NCI-H2171 treated with DMSO at 0.1 percent for 48 hours (cell line): ENCODE measurements around the gene NFRKB.
A peak's percentile ranks its signal among the peaks of the same experiment; 100 is the strongest.
"Not testable (repeated sequence)": the region's sequence is repeated elsewhere in the genome, so short reads cannot be mapped to it uniquely, and the experiment has no call there.

Experiments used
- DNase-seq: peaks from one replicate; lab custom pipeline; 2025; lab: John Stamatoyannopoulos, UW

The NFRKB gene

DNA sequence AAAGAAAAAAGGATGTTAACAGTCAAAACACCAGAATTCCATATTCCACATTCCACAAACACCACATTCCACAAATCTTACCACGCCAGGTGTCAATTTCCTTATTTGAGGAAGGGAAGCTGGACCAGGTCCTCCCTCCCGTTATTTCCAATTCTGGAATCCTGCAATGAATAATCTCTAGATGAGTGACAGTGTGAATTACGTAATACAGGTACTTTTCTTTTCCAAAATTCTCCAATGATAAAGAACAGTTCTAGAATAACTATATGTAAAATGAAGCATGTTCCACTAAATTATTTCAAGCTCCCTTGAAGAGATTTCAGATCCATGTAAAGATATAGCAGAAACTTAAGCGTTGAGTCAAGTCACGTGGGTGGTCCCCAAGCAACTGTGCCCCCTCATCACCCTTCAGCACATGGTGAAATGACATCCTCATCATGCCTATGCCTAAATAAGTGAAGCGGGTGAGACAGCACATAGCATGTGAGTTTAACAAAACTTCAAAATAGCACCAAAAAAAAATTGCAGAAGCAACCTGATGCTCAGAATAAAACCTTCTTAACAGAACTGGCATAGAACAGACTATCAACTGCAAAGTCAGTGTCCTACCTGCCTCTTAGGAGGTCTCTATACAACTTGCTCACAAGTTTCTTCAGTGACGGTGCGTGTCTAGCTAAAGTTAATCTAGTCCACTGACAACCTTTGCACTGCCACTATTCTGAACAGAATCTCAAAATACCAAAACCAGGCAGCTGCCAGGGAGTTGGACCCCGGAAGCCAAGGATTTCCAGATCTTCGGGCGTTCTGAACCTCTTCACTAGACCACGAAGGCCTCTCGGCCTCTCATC is 876 bp downstream of the NFRKB start:
- DNase-seq: no peak

- DNase-seq: no peak
These were observed 6.9 kb downstream of the NFRKB start for GRCh38 chr11:129888451-129888850.

GRCh38 chr11:129885381-129885780 is 10.0 kb downstream of the NFRKB start:
- no peak for DNase-seq

DNA sequence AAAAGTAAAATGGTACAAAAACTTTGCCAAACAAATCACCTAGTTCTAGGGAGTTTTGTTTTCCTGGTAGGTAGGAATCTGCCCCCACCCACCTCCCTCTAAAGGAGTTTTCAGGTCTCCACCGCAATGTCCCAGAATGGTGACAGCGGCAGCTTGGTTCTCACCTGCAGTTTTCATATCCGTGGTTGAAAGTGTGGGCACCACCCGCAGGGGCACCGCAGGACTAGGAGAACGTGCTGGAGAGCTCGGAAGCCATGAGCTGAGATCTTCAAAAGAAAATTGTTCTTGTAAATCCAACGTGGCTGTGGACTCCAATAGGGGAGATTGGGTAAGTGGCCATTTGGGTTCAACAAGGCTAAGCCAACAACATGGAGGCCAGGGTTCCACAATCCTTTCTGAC is 10.8 kb downstream of the NFRKB start:
- no peak for DNase-seq

DNA sequence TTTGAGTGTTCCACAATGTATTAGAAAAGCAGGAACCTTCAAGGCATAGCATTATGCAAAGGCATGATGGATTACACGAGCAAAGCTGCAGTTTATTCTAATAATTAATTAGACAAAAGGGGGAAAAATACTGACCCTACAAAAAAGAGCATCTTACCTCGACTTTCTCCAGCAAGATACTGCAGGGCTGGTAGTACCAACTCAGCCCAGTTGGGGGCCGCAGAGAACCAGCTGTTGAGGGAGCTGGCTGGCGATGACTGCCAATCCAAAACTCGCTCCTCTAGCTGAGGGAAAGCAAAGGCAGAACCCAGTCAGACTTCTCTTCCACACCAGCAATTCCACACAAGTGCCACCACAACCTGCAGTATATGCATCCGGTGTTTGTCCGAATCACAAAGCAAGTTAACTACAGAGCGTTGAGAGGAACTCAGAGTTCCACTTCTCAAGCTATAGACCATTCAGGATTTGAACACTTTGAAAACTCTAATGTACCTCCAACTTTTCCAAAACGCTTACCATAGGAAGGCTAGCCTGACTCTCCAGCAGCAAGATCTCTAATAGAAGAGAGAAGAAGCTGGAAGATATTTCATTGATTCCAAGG is 13.7 kb downstream of the NFRKB start:
- DNase-seq: peak; percentile 1

GRCh38 chr11:129880311-129880710 is 15.1 kb downstream of the NFRKB start:
- DNase-seq: no peak

- DNase-seq: no peak
These were observed 23.5 kb downstream of the NFRKB start for GRCh38 chr11:129871914-129872313.

GRCh38 chr11:129868626-129869025 is 26.8 kb downstream of the NFRKB start:
- not testable (repeated sequence) for DNase-seq

- no peak for DNase-seq
These were observed 29.1 kb downstream of the NFRKB start for GRCh38 chr11:129866311-129866710.

- no peak for DNase-seq
These were observed 29.7 kb downstream of the NFRKB start for GRCh38 chr11:129865701-129866100.

DNA sequence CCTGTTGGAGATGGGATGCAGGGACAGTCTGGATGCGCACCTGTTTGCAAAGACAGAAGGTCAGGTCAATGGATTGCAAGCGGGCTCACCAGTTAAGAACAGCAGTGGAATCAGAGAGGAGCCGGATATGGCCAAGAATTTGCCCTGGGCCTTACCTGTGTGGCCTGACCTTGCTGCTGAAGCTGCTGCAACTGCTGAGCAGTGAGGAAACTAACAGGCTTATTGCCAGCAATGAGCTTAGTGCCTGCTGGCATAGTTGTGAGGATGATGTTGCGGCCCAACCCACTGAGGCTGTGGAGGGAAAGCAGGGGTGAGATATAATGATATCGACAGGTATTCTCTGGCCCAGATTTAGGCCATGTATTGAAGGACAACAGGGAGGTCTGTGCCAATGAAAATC is 30.6 kb downstream of the NFRKB start:
- DNase-seq: no peak

DNA sequence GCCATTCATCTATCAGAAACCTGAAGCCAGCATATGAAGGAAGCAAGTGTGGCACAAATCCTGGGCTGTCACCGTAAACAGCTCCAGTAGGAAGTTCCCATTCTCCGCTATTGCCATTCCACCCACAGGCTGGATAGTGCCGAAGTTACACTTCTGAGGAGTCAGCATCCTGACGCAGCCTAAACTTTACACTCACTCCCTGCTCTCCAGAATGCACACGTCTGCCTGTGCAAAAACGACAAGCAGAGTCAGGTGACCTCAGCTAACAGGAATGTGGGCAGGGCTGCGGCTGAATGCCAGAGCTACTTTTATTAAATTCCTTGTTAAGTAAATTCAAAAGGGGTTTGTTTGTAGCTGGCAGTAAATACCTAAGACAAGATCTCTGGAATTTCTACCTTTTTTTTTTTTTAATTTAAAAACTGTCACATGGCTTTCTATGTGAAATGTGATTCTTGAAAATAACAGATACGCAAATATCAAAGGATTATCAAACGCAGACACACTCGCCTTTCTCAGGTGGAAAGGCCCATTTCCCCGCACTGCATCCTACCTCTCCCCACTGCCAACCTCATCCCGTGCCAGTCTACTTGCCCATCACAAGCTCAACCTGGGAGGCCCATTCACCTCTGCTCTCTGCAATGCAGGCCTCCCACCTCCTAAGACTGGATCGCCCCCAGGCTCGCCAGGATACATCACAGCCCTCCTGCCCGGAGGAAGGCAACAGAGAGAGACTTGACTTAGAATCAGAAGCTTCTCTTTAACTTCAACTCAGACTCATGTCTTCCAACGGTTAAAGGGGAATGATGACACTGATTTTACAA is 33.5 kb downstream of the NFRKB start:
- DNase-seq: no peak

DNA sequence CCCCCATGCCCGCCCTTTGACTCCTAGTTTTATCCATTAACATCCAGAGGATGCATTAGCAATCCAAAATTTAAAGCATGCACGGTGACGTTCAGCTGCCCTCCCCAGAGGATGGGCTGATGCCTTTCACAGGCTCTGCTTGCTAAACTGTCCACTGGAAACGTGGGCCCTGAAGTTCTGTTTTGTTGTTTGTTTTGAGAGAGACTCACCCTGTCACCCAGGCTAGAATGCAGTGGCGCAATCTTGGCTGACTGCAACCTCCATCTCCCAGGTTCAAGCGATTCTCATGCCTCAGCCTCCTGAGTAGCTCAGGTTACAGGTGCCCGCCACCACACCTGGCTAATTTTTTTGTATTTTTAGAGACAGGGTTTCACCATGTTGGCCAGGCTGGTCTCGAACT is 39.3 kb downstream of the NFRKB start:
- no peak for DNase-seq

DNA sequence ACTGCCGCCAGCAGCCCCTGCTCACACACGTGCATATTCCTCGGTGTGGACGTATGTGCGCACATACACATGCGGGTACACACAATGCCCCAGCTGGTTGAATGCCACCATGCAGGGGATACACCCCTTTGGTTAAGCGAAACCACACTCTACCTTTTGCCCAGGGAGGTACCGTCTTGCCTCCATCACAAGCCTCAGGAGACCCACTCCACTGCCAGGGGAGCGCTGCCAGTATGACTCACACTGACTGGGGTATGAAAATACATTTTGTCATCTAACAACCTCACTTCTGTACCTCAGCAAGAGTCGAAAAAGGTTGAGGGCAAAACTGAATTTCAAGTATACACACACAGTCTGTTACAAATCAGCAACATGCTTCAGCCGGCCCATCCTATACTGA is 40.3 kb downstream of the NFRKB start:
- no peak for DNase-seq

- no peak for DNase-seq
These were observed 41.1 kb downstream of the NFRKB start for GRCh38 chr11:129854232-129854805.

DNA sequence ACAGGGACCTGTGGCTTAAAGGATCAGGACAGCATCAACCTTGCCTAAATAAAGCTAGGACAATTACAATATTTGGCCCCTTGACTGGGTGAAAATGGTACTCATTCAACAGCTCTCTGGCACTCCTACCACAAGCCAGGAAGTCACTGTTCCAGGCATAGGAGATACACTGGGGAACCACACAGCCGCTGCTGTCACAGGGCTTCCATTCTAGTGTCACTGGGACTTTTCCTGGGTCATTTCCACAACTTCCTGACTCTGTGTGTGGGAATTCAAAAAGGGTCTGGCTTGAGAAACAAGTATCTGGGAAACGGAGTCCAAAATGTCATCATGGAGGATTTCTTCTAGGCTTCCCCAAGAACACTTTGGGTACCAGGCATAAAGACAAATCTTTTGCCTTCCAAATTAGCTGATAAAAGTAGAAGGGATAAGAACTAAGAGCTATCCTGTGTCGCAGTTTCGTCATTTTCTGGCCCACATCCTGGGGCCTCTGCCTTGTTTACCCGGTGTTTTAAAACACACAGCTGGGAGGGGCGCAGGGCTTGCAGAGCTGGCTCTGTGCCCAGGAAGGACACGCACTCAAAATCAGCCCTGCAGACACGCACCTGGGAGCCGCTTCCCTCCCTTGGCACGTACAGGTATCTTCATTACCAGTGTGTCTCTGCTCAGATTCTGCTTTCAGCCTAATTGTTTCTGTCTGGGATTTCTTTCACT is 41.7 kb downstream of the NFRKB start:
- DNase-seq: peak; percentile 78

DNA sequence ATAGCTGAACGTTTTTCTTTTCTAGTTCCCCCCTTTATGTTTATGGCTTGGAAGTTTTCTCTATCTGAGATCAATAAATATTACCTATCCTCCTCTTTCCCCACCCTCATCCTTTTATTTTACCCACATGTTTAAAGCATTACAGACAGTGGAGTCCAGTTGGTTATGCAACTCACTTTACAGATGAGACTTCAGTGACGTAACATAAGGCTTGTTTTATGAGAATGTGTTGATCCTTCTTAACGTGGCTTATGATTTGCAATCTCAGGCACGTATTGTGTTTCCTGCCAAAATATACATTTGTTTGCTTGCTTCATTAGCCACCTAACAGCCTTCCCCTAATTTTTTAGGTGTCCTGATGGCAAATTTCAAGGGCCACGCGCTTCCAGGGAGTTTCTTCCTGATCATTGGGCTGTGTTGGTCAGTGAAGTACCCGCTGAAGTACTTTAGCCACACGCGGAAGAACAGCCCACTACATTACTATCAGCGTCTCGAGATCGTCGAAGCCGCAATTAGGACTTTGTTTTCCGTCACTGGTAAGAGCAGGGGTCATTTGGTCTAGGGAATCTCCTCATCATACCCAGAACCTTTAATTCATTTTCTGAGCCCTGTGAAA is 43.1 kb downstream of the NFRKB start:
- no peak for DNase-seq

DNA sequence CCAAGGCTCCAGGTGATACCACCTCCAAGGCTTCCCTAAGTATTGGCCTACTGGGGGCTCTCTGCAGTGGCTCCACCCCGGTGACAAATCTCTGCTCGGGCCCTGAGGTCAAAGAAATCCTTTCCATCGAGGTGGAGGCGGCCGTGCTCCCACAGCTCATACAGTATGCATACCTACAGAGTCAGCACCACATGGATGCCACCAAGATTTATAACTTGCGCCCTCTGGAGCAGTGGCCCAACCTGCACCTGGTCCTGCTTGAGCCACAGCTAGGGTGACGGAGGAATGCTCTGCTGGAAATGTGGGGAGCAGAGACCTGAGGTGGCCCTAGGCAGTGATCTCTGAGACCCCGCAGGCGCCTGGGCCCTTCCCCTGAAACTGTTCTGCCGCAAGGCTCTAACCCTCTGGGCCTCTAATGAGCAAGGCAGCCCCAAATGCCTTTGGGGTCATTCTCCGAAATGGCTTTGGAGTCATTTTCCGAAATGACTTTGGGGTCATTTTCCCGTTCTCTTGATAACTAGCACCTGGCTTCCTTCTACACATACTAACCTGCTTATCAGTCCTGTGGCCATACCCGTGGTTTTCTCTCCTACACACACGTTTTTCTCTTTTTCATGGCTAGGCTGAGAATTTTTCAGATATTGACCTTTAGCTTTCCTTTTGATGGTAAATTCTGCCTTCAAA is 45.8 kb downstream of the NFRKB start:
- no peak for DNase-seq

DNA sequence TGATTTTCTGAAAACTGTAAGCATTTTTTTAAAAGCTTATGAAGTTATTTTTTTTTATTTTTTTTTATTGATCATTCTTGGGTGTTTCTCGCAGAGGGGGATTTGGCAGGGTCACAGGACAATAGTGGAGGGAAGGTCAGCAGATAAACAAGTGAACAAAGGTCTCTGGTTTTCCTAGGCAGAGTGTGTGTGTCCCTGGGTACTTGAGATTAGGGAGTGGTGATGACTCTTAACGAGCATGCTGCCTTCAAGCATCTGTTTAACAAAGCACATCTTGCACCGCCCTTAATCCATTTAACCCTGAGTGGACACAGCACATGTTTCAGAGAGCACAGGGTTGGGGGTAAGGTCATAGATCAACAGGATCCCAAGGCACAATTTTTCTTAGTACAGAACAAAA is 48.0 kb downstream of the NFRKB start:
- DNase-seq: not testable (repeated sequence)

DNA sequence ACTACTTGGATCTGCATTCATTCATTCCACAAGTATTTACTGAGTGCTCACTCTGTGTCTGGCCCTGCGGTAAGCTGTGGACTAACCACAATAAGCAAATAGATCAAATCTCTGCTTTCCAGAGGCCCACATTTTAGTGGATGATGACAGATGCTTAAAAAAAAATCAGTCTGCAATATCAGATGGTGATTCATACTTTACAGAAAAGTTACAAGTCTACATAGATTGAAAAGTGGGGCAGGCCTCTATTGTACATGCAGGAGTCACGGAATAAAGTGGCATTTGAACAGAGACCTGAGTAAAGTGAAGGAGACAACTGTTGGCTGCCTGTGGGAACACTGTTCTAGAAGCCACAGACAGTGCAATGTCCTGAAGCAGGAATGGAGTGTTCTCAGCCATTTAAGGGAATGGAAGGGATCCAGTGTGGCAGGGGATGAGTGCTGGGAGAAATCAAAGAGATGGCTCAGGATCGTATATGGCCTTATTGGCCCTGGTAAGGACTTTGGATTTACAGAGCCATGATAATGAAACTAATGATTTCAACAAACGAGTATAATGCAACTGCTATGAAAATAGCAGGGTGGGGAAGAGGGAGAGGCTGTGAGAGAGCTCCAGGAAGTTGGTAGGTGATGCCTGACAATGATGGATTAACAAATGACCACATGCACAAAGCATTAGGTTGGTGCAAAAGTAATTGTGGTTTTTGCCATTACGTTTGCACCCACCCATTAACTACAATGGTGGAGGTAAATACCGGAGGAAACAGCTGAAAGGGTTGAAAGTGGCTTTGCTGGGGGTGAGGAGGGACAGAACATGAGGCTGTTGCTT is 48.7 kb downstream of the NFRKB start:
- DNase-seq: no peak
